PFSK-1 (cell line): Measurements from ENCODE around the gene USP9X.

ENCODE experiments used
- POLR2AphosphoS5 ChIP-seq: IDR thresholded peaks from 2 replicates; pipeline ENCODE4 v1.6.1; 2012; ENCODE audit warnings: low read depth, mild to moderate bottlenecking, control low read depth, low read length, moderate library complexity
- REST ChIP-seq, 2 experiments: IDR thresholded peaks; 2 replicates each; pipeline versions ENCODE4 v1.6.1 to v1.8.0; 2011 to 2012; ENCODE audit warnings: low read depth in 2 of 2, low read length in 2 of 2, control low read depth in 1 of 2, inconsistent platforms in 1 of 2, mild to moderate bottlenecking in 1 of 2, moderate library complexity in 1 of 2; ENCODE audit not compliant: insufficient read depth in 1 of 2
- SIN3A ChIP-seq: IDR thresholded peaks from 2 replicates; pipeline ENCODE4 v1.6.1; 2012; ENCODE audit warnings: mild to moderate bottlenecking, low read length, moderate library complexity, borderline replicate concordance; ENCODE audit not compliant: insufficient read depth
- TAF1 ChIP-seq: IDR thresholded peaks from 2 replicates; pipeline ENCODE4 v1.6.1; 2012; ENCODE audit warnings: low read length, control low read depth, borderline replicate concordance; ENCODE audit not compliant: insufficient read depth

- TF ChIP-seq SIN3A (no peak), POLR2AphosphoS5 (no peak), REST (IDR thresholded peaks at IDR 0.05; ENCODE audit: insufficient read depth in 1 of 2, low read depth in 2 of 2, low read length in 2 of 2) (no peak), TAF1 (no peak)
Measured at GRCh38 chrX:41259516-41259915, 174.3 kb downstream of the USP9X start.
